Ishikawa (cell line): Measurements from ENCODE around the gene CFAP45.

Experiments
- CREB1 ChIP-seq: IDR thresholded peaks from 2 replicates; pipeline ENCODE4 v1.6.1; 2012; ENCODE audit warnings: low read depth
- RAD21 ChIP-seq: IDR thresholded peaks from 2 replicates; pipeline ENCODE4 v1.6.1; 2012; ENCODE audit warnings: low read depth
- REST ChIP-seq: IDR thresholded peaks from 2 replicates; pipeline ENCODE4 v1.6.1; 2012; ENCODE audit warnings: low read depth, mild to moderate bottlenecking

GRCh38 chr1:159917533-159918351 is 17.8 kb upstream of the CFAP45 start:
- TF ChIP-seq CREB1 (no peak), REST (no peak), RAD21 (no peak)
